Renal pelvis (tissue), 4 donors: ENCODE measurements around the gene BPIFB1. TPM values are rescaled to one million over a fixed set of nuclear protein-coding genes. Genes with fewer than 3 reads are reported as not detected.

Source experiments
- DNase-seq: peaks from one replicate; pipeline ENCODE4 v3.0.0-alpha.2; 2013
- polyA plus RNA-seq, 3 donors: library from polyadenylated mRNA; unstranded; fragments of 120-200 nt; gene quantifications; one replicate each; pipeline ENCODE4 v1.2.1, GENCODE V29; 2013; ENCODE audit not compliant: insufficient read length in 3 of 3

Gene BPIFB1
- polyA plus RNA-seq, 3 donors, result 0.04 TPM; not detected in 2

- no peak for DNase-seq
These were observed 39.4 kb downstream of the BPIFB1 start for GRCh38 chr20:33322456-33322855.

- no peak for DNase-seq
These were observed 40.2 kb downstream of the BPIFB1 start for GRCh38 chr20:33323236-33323635.

- no peak for DNase-seq
These were observed 42.3 kb downstream of the BPIFB1 start for GRCh38 chr20:33325350-33325749.

GRCh38 chr20:33328157-33329137 lies 45.4 kb downstream of the BPIFB1 start:
- no peak for DNase-seq

GRCh38 chr20:33332905-33333456 lies 50.0 kb downstream of the BPIFB1 start:
- DNase-seq, result no peak

- no peak for DNase-seq
These were observed 50.6 kb downstream of the BPIFB1 start for GRCh38 chr20:33333616-33334015.

- DNase-seq, result no peak
These were observed 51.1 kb downstream of the BPIFB1 start for GRCh38 chr20:33334111-33334510.

- no peak for DNase-seq
These were observed 53.4 kb downstream of the BPIFB1 start for GRCh38 chr20:33336375-33336774.

GRCh38 chr20:33337119-33337518 lies 54.1 kb downstream of the BPIFB1 start:
- DNase-seq, result no peak

- no peak for DNase-seq
These were observed 54.6 kb downstream of the BPIFB1 start for GRCh38 chr20:33337531-33338165.

- no peak for DNase-seq
These were observed 55.6 kb downstream of the BPIFB1 start for GRCh38 chr20:33338467-33339258.

GRCh38 chr20:33339515-33340058 lies 56.6 kb downstream of the BPIFB1 start:
- DNase-seq, result no peak

GRCh38 chr20:33343521-33343920 lies 60.5 kb downstream of the BPIFB1 start:
- DNase-seq, result no peak

- DNase-seq, result no peak
These were observed 62.3 kb downstream of the BPIFB1 start for GRCh38 chr20:33345342-33345741.

GRCh38 chr20:33348136-33348937 lies 65.3 kb downstream of the BPIFB1 start:
- no peak for DNase-seq

GRCh38 chr20:33349493-33349892 lies 66.5 kb downstream of the BPIFB1 start:
- no peak for DNase-seq

- no peak for DNase-seq
These were observed 68.7 kb downstream of the BPIFB1 start for GRCh38 chr20:33351696-33352095.

- no peak for DNase-seq
These were observed 69.4 kb downstream of the BPIFB1 start for GRCh38 chr20:33352258-33353012.

GRCh38 chr20:33353013-33353402 lies 70.0 kb downstream of the BPIFB1 start:
- no peak for DNase-seq
